BJ (cell line): Measurements from ENCODE around the gene CHRM3. TPM values are rescaled to one million over a fixed set of nuclear protein-coding genes. Genes with fewer than 3 reads are reported as not detected.
A peak's percentile ranks its signal among the peaks of the same experiment; 100 is the strongest.

Experiments
- CTCF ChIA-PET: fragments of 350-600 bp; formaldehyde crosslinking; extraction: SDS; loops from one replicate; lab custom pipeline; 2021; ENCODE audit warnings: antibody characterized with exemption, inconsistent platforms; lab: Yijun Ruan, JAX
- POLR2A ChIA-PET: fragments of 300-600 bp; sonication (Branson Sonifier 250); formaldehyde crosslinking; extraction: SDS; loops from one replicate; lab custom pipeline; 2021; ENCODE audit warnings: antibody characterized with exemption; lab: Charles Lee
- DNase-seq: peaks from one replicate; pipeline ENCODE4 v3.0.0-alpha.2; 2011; ENCODE audit warnings: low read depth
- H3K27me3 ChIP-seq: 2 replicates; pipeline ENCODE4 v1.6.0; 2011; ENCODE audit warnings: low read length; ENCODE audit not compliant: control insufficient read depth, insufficient read depth
- H3K36me3 ChIP-seq: 2 replicates; pipeline ENCODE4 v1.5.1; 2011; ENCODE audit warnings: low read length; ENCODE audit not compliant: control insufficient read depth, insufficient read depth
- H3K4me3 ChIP-seq: 2 replicates; pipeline ENCODE4 v1.5.1; 2011; ENCODE audit warnings: low read depth, mild to moderate bottlenecking, control low read depth, low read length
- polyA plus RNA-seq: library from polyadenylated mRNA; depleted of rRNA; stranded (reverse); fragments of >200 nt; gene quantifications from 2 replicates; pipeline ENCODE4 v1.2.3, GENCODE V29; 2011
- TF ChIP-seq, protein P1 (sequence below): IDR thresholded peaks from 2 replicates; pipeline ENCODE4 v1.5.1; 2011; ENCODE audit warnings: low read depth, mild to moderate bottlenecking, control low read depth, inconsistent platforms, low read length, moderate library complexity; ENCODE audit not compliant: insufficient read depth

CHRM3 gene
- polyA plus RNA-seq, 1 experiment: 0.72 TPM

DNA sequence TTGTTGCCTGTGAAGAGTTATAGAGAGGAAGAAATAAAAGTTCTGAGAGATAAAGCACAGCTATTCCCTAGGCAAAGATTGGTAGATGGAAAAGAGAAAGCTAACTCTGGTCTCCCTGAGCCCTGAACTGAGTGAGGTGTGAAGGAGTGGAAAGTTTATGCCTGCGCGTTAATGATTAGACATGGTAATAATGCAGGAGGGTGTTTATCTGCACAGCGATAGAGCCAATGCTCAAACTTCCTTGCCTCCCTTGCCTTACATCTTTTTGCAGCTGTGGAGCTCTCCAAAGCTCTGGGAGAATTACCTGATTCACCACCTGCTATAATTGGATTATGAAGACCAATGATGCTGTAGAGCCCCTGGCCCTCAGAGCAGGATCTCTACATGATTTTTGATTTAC, 32.8 kb upstream of the CHRM3 start:
- TF ChIP-seq, protein P1, sequence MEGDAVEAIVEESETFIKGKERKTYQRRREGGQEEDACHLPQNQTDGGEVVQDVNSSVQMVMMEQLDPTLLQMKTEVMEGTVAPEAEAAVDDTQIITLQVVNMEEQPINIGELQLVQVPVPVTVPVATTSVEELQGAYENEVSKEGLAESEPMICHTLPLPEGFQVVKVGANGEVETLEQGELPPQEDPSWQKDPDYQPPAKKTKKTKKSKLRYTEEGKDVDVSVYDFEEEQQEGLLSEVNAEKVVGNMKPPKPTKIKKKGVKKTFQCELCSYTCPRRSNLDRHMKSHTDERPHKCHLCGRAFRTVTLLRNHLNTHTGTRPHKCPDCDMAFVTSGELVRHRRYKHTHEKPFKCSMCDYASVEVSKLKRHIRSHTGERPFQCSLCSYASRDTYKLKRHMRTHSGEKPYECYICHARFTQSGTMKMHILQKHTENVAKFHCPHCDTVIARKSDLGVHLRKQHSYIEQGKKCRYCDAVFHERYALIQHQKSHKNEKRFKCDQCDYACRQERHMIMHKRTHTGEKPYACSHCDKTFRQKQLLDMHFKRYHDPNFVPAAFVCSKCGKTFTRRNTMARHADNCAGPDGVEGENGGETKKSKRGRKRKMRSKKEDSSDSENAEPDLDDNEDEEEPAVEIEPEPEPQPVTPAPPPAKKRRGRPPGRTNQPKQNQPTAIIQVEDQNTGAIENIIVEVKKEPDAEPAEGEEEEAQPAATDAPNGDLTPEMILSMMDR: no peak
- H3K4me3 ChIP-seq: no peak overlapping the region
- POLR2A ChIA-PET: no interaction called here
- H3K27me3 ChIP-seq: no peaks in the 10 kb centered on the region
- CTCF ChIA-PET: no interaction called here
- DNase-seq: no peak
- no peaks in the 10 kb centered on the region for H3K36me3 ChIP-seq

- ChIA-PET POLR2A (no interaction called here), CTCF (no interaction called here)
- TF ChIP-seq, protein P1: no peak
- Histone ChIP-seq H3K4me3 (no peak overlapping the region), H3K27me3 (no peaks in the 10 kb centered on the region), H3K36me3 (no peaks in the 10 kb centered on the region)
- peak; percentile 14 for DNase-seq
These were observed 32.1 kb upstream of the CHRM3 start for GRCh38 chr1:239354231-239354630.

DNA sequence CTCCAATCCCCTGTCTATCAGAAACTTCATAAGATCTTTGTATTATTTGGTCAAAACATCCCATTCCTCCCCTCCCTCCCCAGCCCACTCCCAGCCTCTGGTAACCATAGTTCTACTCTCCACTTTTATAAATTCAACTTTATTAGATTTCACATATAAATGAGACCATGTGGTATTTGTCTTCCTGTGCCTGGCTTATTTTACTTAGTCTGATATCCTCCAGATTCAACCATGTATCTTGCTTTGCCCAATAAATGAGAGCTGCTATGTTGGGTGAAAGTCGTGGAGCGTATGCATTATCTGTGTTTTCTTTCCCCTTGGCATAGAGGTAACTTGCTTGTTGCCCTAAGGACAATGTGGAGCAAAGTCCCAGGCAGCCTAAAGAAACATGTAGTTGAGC, 28.5 kb upstream of the CHRM3 start:
- TF ChIP-seq, protein P1: no peak
- ChIA-PET POLR2A (no interaction called here), CTCF (no interaction called here)
- no peak overlapping the region for H3K4me3 ChIP-seq
- DNase-seq: no peak
- no peaks in the 10 kb centered on the region for H3K27me3 ChIP-seq
- no peaks in the 10 kb centered on the region for H3K36me3 ChIP-seq

DNA sequence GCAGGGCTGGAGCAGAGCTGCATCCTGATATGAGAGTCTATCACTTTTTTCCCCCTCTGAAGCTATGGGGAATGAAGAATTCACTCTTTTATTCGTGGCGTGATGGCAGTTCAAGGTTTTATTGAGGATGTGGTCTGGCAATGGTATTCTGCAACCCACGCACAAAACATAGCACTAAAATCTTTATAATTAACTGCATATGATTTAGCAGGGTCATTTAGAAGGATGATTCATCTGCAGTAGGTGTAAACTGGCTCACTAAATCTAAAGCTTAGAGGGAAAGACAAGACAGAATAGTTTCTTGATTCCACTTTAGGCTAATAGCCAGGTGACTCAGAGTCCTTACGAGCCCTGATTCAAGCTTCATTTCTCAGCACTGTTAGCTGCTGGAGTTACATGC, 25.0 kb upstream of the CHRM3 start:
- DNase-seq: peak; percentile 94
- Histone ChIP-seq H3K27me3 (no peaks in the 10 kb centered on the region), H3K36me3 (no peaks in the 10 kb centered on the region), H3K4me3 (no peak overlapping the region)
- TF ChIP-seq, protein P1: no peak
- CTCF ChIA-PET: no interaction called here
- POLR2A ChIA-PET: no interaction called here

DNA sequence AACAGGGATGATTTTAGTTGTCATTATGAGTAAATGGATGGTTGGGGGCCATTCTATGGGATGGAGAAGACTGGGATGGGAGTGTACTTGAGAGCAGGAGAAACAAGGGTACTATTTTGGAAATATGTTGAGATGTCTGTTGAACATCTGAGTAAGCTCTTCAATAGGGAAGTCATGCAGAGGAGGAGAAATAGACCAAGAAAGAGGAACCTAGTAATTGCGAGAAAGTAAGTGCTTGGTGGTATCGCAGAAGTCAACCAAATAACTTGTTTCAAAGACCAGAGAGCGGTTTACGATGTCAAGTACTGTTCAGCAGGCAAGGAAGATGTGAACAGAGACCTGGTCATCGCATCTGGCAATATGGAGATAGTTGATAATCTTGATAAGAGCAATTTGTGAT, 22.4 kb upstream of the CHRM3 start:
- H3K36me3 ChIP-seq: no peaks in the 10 kb centered on the region
- TF ChIP-seq, protein P1: no peak
- no peaks in the 10 kb centered on the region for H3K27me3 ChIP-seq
- CTCF ChIA-PET: interaction anchor here (1.2 kb wide), 1 partner anchor 12 kb away, joined by 3 read pairs; no protein-coding TSS in a partner anchor
- no peak for DNase-seq
- no peak overlapping the region for H3K4me3 ChIP-seq
- POLR2A ChIA-PET: no interaction called here
